Measurements from ENCODE around the gene CTIF. TPM values are rescaled to one million over a fixed set of nuclear protein-coding genes. Genes with fewer than 3 reads are reported as not detected.

CTIF gene
- total RNA-seq, 1 donor from 2014 or later = 72.4 TPM

GRCh38 chr18:48658721-48659120 lies 119.9 kb downstream of the CTIF start:
- no peaks in the 10 kb centered on the region for H3K9me3 ChIP-seq
- DNase-seq = no peak
- TF ChIP-seq CTCF (IDR thresholded peaks at IDR 0.05) = no peak
- no peaks in the 10 kb centered on the region for H3K27me3 ChIP-seq
- H3K36me3 ChIP-seq = no peaks in the 10 kb centered on the region
- intact Hi-C loops (cut with DNase I) = no loop called here
- H3K27ac ChIP-seq = no peak overlapping the region
- no peak for ATAC-seq
- H3K4me3 ChIP-seq = no peak overlapping the region
- H3K4me1 ChIP-seq = peaks cover 10% of the 10 kb centered on the region

- no peak for TF ChIP-seq CTCF (IDR thresholded peaks at IDR 0.05)
- DNase-seq (no peak), ATAC-seq (no peak)
- Histone ChIP-seq H3K36me3 (no peaks in the 10 kb centered on the region), H3K27me3 (no peaks in the 10 kb centered on the region), H3K27ac (no peak overlapping the region), H3K9me3 (no peaks in the 10 kb centered on the region), H3K4me3 (no peak overlapping the region), H3K4me1 (peaks cover 16% of the 10 kb centered on the region)
- intact Hi-C loops (cut with DNase I) = no loop called here
These were observed 120.6 kb downstream of the CTIF start for GRCh38 chr18:48659188-48660009.

GRCh38 chr18:48660346-48661228 lies 121.8 kb downstream of the CTIF start:
- ATAC-seq (no peak), DNase-seq (no peak)
- Histone ChIP-seq H3K9me3 (no peaks in the 10 kb centered on the region), H3K4me1 (peaks cover 19% of the 10 kb centered on the region), H3K36me3 (no peaks in the 10 kb centered on the region), H3K4me3 (no peak overlapping the region), H3K27ac (no peak overlapping the region), H3K27me3 (no peaks in the 10 kb centered on the region)
- TF ChIP-seq CTCF (IDR thresholded peaks at IDR 0.05) = no peak
- intact Hi-C loops (cut with DNase I) = no loop called here

- DNase-seq (no peak), ATAC-seq (no peak)
- H3K36me3 ChIP-seq = no peaks in the 10 kb centered on the region
- peaks cover 19% of the 10 kb centered on the region for H3K4me1 ChIP-seq
- H3K9me3 ChIP-seq = no peaks in the 10 kb centered on the region
- no peaks in the 10 kb centered on the region for H3K27me3 ChIP-seq
- intact Hi-C loops (cut with DNase I) = no loop called here
- H3K4me3 ChIP-seq = no peak overlapping the region
- TF ChIP-seq CTCF (IDR thresholded peaks at IDR 0.05) = no peak
- H3K27ac ChIP-seq = no peak overlapping the region
These were observed 122.6 kb downstream of the CTIF start for GRCh38 chr18:48661421-48661820.

- DNase-seq (no peak), ATAC-seq (peak; percentile 83)
- TF ChIP-seq CTCF (IDR thresholded peaks at IDR 0.05) = no peak
- Histone ChIP-seq H3K4me1 (peaks cover 19% of the 10 kb centered on the region), H3K27ac (peak overlapping the region; percentile 63), H3K9me3 (no peaks in the 10 kb centered on the region), H3K4me3 (no peak overlapping the region), H3K36me3 (no peaks in the 10 kb centered on the region), H3K27me3 (no peaks in the 10 kb centered on the region)
- intact Hi-C loops (cut with DNase I) = no loop called here
These were observed 123.3 kb downstream of the CTIF start for GRCh38 chr18:48662011-48662661.

Data from upper lobe of right lung (tissue), 1 donor.